SU-DHL-6 (cell line): ENCODE results near the gene DOCK11.

Experiments used
- H2AFZ ChIP-seq: fragments of 200-600 bp; sonication (generic); 2 replicates; pipeline ENCODE4 v1.6.1; 2014; ENCODE audit warnings: low read depth, mild to moderate bottlenecking, moderate library complexity, mixed read lengths, antibody characterized with exemption, low read length; ENCODE audit not compliant: severe bottlenecking
- H3F3A ChIP-seq: fragments of 200-600 bp; shearing (Covaris generic); 2 replicates; pipeline ENCODE4 v1.6.0; 2016; ENCODE audit warnings: antibody characterized with exemption, mild to moderate bottlenecking; ENCODE audit not compliant: insufficient read depth
- H3K27ac ChIP-seq: fragments of 200-600 bp; sonication (generic); 2 replicates; pipeline ENCODE4 v1.5.1; 2016; ENCODE audit warnings: low read depth, mild to moderate bottlenecking, low read length, moderate library complexity, mixed read lengths
- H3K27me3 ChIP-seq: fragments of 200-600 bp; sonication (generic), shearing (Covaris generic); 2 replicates; pipeline ENCODE4 v1.6.0; 2014; ENCODE audit warnings: mild to moderate bottlenecking, low read length
- H3K36me3 ChIP-seq: fragments of 200-600 bp; sonication (generic); 2 replicates; pipeline ENCODE4 v1.6.1; 2014; ENCODE audit warnings: mild to moderate bottlenecking, low read length, mixed read lengths
- H3K4me2 ChIP-seq: fragments of 300-600, 200-600 bp; shearing (Covaris generic), sonication (generic); 2 replicates; pipeline ENCODE4 v1.6.0; 2014; ENCODE audit warnings: low read length, low read depth, mild to moderate bottlenecking; ENCODE audit not compliant: poor library complexity, severe bottlenecking
- H3K4me3 ChIP-seq: fragments of 200-600 bp; sonication (generic); 2 replicates; pipeline ENCODE4 v1.5.1; 2014; ENCODE audit warnings: antibody characterized with exemption, low read length, mild to moderate bottlenecking, mixed read lengths; ENCODE audit not compliant: insufficient read depth, poor library complexity, severe bottlenecking
- H3K79me2 ChIP-seq: fragments of 200-600 bp; sonication (generic); 2 replicates; pipeline ENCODE4 v1.6.1; 2014; ENCODE audit warnings: mild to moderate bottlenecking, low read length, moderate library complexity; ENCODE audit not compliant: insufficient read depth
- H3K9ac ChIP-seq: fragments of 200-600 bp; sonication (generic); 2 replicates; pipeline ENCODE4 v1.7.0; 2014; ENCODE audit warnings: mild to moderate bottlenecking, low read length
- H3K9me2 ChIP-seq: fragments of 200-600 bp; sonication (generic); replicated peaks from 2 replicates; pipeline ENCODE4 v1.6.1; 2014; ENCODE audit warnings: low read length; ENCODE audit not compliant: insufficient read depth
- H3K9me3 ChIP-seq: fragments of 200-600 bp; sonication (generic); 2 replicates; pipeline ENCODE4 v1.6.1; 2014; ENCODE audit warnings: low read length, mixed read lengths; ENCODE audit not compliant: insufficient read depth
- H4K20me1 ChIP-seq: fragments of 200-600 bp; sonication (generic); 2 replicates; pipeline ENCODE4 v1.6.1; 2014; ENCODE audit warnings: low read depth, mild to moderate bottlenecking, antibody characterized with exemption, low read length, moderate library complexity, mixed read lengths
- CTCF ChIP-seq: fragments of 200-600 bp; sonication (generic); IDR thresholded peaks from one replicate; pipeline ENCODE4 v1.5.1; 2017; ENCODE audit warnings: antibody characterized with exemption, mild to moderate bottlenecking, low read length, moderate library complexity; ENCODE audit not compliant: insufficient read depth, poor library complexity, severe bottlenecking
- EZH2phosphoT487 ChIP-seq: fragments of 200-600 bp; sonication (generic), shearing (Covaris generic); conservative IDR thresholded peaks from 2 replicates; pipeline ENCODE4 v1.6.1; 2018; ENCODE audit warnings: mild to moderate bottlenecking, antibody characterized with exemption, low read length, moderate library complexity, mixed read lengths

Gene DOCK11

GRCh38 chrX:118717678-118718391 lies 222.2 kb downstream of the DOCK11 start:
- no peak for TF ChIP-seq EZH2phosphoT487
- no peak for TF ChIP-seq CTCF
- Histone ChIP-seq H3K27ac (no peak overlapping the region), H3K4me2 (no peak overlapping the region)

GRCh38 chrX:118718737-118719136 lies 223.1 kb downstream of the DOCK11 start:
- no peak overlapping the region for H3K9ac ChIP-seq
- H2AFZ ChIP-seq, result no peak overlapping the region
- no peaks in the 10 kb centered on the region for H4K20me1 ChIP-seq
- no peaks in the 10 kb centered on the region for H3K27me3 ChIP-seq
- no peaks in the 10 kb centered on the region for H3K79me2 ChIP-seq
- H3K36me3 ChIP-seq, result no peaks in the 10 kb centered on the region
- no peaks in the 10 kb centered on the region for H3K9me2 ChIP-seq
- no peak overlapping the region for H3K4me3 ChIP-seq
- no peaks in the 10 kb centered on the region for H3F3A ChIP-seq
- TF ChIP-seq CTCF (no peak), EZH2phosphoT487 (no peak)
- H3K27ac ChIP-seq, result no peak overlapping the region
- H3K4me2 ChIP-seq, result no peak overlapping the region
- H3K9me3 ChIP-seq, result no peaks in the 10 kb centered on the region

More at GRCh38 chrX:118717678-118718391, 222.2 kb downstream of the DOCK11 start:
- no peak overlapping the region for H3K9ac ChIP-seq
- H4K20me1 ChIP-seq, result no peaks in the 10 kb centered on the region
- no peaks in the 10 kb centered on the region for H3F3A ChIP-seq
- no peaks in the 10 kb centered on the region for H3K9me2 ChIP-seq
- no peaks in the 10 kb centered on the region for H3K36me3 ChIP-seq
- no peak overlapping the region for H3K4me3 ChIP-seq
- H3K27me3 ChIP-seq, result no peaks in the 10 kb centered on the region
- H2AFZ ChIP-seq, result no peak overlapping the region
- H3K79me2 ChIP-seq, result no peaks in the 10 kb centered on the region
- no peaks in the 10 kb centered on the region for H3K9me3 ChIP-seq

GRCh38 chrX:118720058-118720707 lies 224.6 kb downstream of the DOCK11 start:
- no peak overlapping the region for H3K27ac ChIP-seq
- no peaks in the 10 kb centered on the region for H3K9me3 ChIP-seq
- no peaks in the 10 kb centered on the region for H3K27me3 ChIP-seq
- no peaks in the 10 kb centered on the region for H3K36me3 ChIP-seq
- no peaks in the 10 kb centered on the region for H3K9me2 ChIP-seq
- no peak overlapping the region for H3K9ac ChIP-seq
- TF ChIP-seq EZH2phosphoT487 (no peak), CTCF (no peak)
- no peak overlapping the region for H3K4me3 ChIP-seq
- H3F3A ChIP-seq, result no peaks in the 10 kb centered on the region
- no peaks in the 10 kb centered on the region for H3K79me2 ChIP-seq
- H4K20me1 ChIP-seq, result no peaks in the 10 kb centered on the region
- no peak overlapping the region for H2AFZ ChIP-seq
- H3K4me2 ChIP-seq, result no peak overlapping the region
